Neural progenitor cell (in vitro differentiated cells): ENCODE measurements around the gene BCL2A1.

ENCODE experiments used
- CTCF ChIP-seq: fragments of 200-600 bp; sonication (generic); IDR thresholded peaks from 2 replicates; pipeline ENCODE4 v1.5.1; 2017; ENCODE audit warnings: antibody characterized with exemption, mild to moderate bottlenecking
- EZH2 ChIP-seq: fragments of 200-600 bp; sonication (generic); IDR thresholded peaks from 2 replicates; pipeline ENCODE4 v1.6.1; 2017; ENCODE audit warnings: antibody characterized with exemption, mild to moderate bottlenecking, moderate library complexity
- EZH2phosphoT487 ChIP-seq: fragments of 200-600 bp; sonication (generic); IDR thresholded peaks from 2 replicates; pipeline ENCODE4 v1.6.1; 2017; ENCODE audit warnings: antibody characterized with exemption

DNA sequence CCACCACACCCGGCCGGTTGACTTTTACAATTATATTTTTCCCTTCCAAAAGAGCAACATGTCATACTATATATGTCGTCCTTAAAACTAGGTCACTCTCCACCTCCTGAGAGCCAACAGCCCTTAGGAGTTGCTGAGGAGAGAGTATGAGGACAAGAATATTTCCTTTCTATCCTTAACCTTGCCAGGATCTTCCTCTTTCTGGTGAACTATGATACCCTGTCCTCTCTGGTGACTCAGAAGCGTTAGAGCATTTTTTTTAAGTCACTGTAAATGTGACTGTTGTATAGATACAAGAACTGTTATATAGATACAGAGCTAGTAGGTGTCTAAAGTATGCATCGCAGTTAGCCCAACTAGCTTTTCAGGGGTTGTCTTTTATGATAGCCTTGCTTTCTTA, 40.5 kb downstream of the BCL2A1 start:
- TF ChIP-seq EZH2 (no peak), CTCF (no peak), EZH2phosphoT487 (no peak)
